ENCODE data around the gene PHPT1.

PHPT1 gene

DNA sequence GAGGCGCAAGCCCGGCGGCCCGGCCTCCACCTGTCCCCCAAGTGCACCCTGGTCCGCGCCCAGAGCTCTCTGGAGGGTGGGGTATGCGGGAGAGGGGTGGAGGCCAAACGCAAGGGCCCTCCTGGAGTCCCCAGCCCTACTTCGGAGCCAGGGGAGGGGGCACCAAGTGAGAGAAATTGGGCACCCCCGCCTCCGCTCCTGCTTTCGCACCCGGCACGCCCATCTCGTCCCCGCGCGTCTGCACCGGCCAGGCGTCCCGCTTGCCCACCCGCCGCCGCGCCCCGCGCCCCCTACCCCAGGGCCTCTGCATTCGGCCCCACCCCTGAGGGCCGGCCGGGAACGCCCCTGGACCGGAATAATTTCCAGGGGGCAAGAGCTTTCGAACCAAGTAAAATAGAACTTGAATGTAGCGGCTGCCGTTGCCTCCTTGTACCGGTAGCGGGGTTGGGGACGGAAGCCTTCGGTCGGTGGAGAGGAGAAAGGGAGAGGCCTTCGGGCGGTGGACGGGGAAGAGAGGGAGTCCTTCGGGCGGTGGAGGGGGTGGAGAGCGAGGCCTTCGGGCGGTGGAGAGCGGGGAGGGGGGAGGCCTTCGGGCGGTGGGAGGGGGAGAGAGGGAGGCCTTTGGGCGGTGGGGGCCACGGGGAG, 694 bp upstream of the PHPT1 start:
- peak; percentile 55 for DNase-seq (ENCODE audit: low read depth)

DNA sequence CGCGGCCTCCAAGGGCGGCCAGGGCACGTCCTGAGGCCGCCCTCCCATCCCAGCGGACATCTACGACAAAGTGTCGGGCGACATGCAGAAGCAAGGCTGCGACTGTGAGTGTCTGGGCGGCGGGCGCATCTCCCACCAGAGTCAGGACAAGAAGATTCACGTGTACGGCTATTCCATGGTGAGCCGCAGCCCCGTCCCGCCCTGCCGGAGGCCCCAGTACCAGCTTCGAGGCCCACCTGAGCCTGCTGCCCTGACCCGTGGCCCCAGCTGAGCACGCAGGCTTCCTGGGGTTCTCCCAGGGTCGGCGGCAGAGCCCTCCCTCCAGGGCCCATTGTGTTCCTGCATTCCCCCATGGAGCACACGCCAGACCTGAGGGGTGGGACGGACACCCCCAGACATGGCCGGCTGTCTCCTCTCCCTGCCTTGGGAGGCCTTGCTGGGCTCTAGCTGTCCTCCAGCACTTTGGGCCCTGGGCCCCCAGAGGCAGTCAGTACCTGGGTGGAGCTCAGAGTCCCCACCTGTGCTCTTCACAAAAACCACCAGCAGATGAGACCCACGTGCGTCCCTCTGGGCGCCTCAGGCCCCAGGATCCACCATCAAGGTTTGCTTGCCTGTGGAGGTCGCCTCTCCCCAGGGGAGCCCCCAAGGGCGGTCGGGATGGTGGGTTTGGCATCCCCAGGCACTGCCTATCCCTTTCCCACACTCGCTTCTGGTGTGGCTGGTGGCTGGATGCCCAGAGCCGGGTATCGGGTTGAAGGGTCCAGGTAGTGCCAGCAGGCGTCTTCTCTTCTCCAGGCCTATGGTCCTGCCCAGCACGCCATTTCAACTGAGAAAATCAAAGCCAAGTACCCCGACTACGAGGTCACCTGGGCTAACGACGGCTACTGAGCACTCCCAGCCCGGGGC, 1.0 kb downstream of the PHPT1 start:
- no peak for DNase-seq (ENCODE audit: low read depth)

DNA sequence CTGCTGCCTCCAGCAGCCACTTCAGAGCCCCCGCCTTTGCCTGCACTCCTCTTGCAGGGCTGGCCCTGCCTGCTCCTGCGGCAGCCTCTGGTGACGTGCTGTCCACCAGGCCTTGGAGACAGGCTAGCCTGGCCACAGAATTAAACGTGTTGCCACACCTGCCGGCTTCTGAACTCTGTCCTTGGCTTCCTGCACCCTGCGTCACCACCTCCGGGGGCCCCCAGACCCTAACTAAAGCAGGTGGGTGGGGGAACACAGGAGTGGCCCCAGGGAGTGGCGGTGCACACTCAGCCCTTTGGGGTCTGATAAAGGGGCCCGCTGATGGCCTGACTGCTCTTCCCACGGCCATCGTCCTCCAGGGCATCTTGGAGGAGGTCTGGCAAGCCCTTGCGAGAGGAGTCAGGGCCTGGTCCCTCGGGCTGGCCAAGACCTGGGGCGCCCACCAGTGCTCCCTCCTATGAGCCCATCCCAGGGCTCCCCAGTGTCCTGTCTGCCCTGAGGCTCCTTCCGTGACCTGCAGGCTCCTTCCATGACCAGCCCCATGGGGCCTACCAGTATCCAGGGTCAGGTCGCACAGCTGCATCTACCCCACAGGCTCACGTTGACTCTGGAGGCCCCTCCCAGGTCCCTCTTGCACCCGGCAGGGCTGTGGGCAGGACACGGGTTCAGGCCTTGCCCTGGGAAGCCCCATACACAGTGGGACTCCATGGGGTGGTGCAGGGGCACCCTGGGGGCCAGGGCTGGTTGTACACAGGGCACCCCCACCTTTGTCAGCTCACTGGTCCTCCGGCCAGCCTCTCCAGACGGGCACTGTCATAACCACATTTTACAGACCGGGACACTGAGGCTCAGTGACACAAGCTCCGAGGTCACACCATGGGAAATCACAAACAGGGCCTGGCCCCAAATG, 1.9 kb downstream of the PHPT1 start:
- DNase-seq (ENCODE audit: low read depth): no peak

- no peak for DNase-seq (ENCODE audit: low read depth)
These were observed 2.9 kb downstream of the PHPT1 start, which contains the start of gene MAMDC4 for GRCh38 chr9:136851941-136852663. Gene MAMDC4 (plus strand): TSS chr9:136852346. CDS start chr9:136852417, 71 bp downstream.

GRCh38 chr9:136852664-136853595, 3.7 kb downstream of the PHPT1 start:
- no peak for DNase-seq (ENCODE audit: low read depth)

DNA sequence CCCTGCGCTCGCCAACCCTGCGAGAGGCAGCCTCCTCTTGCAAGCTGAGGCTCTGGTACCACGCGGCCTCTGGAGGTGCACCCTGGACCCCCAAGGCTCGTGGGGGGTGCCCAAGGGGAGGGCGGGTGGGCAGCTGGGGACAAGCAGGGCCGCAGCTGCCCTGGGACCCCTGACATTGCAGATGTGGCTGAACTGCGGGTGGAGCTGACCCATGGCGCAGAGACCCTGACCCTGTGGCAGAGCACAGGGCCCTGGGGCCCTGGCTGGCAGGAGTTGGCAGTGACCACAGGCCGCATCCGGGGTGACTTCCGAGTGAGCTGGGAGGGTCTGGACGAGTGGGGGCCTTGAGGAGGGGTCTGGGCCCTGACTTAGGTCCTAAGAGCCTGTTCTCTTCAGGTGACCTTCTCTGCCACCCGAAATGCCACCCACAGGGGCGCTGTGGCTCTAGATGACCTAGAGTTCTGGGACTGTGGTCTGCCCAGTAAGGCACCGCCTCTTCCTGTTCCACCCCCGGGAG, 4.4 kb downstream of the PHPT1 start:
- no peak for DNase-seq (ENCODE audit: low read depth)

DNA sequence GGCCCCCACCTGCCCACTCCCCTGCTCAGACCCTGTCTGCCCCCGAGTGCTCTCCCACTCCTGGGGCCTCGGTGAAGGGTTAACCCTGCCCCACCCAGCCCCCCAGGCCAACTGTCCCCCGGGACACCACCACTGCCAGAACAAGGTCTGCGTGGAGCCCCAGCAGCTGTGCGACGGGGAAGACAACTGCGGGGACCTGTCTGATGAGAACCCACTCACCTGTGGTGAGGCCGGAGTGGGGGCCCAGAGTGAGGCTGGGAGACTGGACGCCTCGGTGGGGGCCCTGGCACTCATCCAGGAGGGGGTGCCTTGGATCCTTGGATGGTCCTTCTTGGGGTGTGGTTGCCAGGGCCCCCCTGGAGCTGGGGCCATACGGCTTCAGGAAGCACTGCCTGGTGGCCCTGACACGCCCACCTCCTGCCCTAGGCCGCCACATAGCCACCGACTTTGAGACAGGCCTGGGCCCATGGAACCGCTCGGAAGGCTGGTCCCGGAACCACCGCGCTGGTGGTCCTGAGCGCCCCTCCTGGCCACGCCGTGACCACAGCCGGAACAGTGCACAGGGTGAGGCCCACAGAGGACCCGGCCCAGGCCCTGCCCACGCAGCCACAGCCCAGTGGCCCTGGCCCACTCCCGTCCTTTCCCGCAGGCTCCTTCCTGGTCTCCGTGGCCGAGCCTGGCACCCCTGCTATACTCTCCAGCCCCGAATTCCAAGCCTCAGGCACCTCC, 5.1 kb downstream of the PHPT1 start:
- DNase-seq (ENCODE audit: low read depth): no peak

GRCh38 chr9:136854842-136855460, 5.7 kb downstream of the PHPT1 start:
- no peak for DNase-seq (ENCODE audit: low read depth)

GRCh38 chr9:136855461-136856078, 6.4 kb downstream of the PHPT1 start:
- no peak for DNase-seq (ENCODE audit: low read depth)

- no peak for DNase-seq (ENCODE audit: low read depth)
These were observed 6.9 kb downstream of the PHPT1 start for GRCh38 chr9:136856079-136856476.

DNA sequence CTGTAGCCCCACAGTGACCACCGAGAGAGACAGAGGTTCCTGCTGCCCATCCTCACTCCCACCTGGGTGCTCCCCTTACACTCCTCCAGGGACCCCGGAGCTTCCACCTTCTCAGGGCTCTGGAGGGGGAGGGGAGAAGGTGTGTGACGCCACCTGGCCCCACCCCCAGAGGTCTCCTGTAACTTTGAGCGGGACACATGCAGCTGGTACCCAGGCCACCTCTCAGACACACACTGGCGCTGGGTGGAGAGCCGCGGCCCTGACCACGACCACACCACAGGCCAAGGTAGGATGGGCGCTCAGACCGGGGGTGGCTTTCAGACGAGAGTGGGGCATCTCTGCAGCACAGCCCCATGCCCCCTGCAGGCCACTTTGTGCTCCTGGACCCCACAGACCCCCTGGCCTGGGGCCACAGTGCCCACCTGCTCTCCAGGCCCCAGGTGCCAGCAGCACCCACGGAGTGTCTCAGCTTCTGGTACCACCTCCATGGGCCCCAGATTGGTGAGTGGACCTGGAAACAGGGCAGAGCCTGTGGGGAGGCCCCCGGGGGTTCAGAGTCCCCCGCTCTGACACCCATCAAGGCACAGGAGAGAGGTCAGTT, 7.4 kb downstream of the PHPT1 start:
- DNase-seq (ENCODE audit: low read depth): no peak

- DNase-seq (ENCODE audit: low read depth): no peak
These were observed 8.0 kb downstream of the PHPT1 start for GRCh38 chr9:136857166-136857565.

- DNase-seq (ENCODE audit: low read depth): no peak
These were observed 8.6 kb downstream of the PHPT1 start for GRCh38 chr9:136857581-136858412.

DNA sequence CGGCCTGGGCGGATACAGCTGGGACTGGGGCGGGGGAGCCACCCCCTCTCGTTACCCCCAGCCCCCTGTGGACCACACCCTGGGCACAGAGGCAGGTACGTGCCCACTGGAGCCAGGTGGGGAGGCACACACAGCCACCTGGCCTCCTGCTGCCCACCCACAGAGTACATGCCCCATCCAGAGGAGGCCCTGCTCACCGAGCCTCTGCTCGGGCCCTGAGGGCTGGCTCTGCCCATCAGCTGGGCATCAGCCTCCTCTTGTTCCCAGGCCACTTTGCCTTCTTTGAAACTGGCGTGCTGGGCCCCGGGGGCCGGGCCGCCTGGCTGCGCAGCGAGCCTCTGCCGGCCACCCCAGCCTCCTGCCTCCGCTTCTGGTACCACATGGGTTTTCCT, 9.2 kb downstream of the PHPT1 start:
- DNase-seq (ENCODE audit: low read depth): no peak

- DNase-seq (ENCODE audit: low read depth): no peak
These were observed 9.9 kb downstream of the PHPT1 start for GRCh38 chr9:136858844-136859757.

GRCh38 chr9:136860529-136860928, 11.3 kb downstream of the PHPT1 start:
- no peak for DNase-seq (ENCODE audit: low read depth)

Data from ELR (cell line).